HG03442 (cell line): ENCODE results near the gene HDGFL3.
"Not testable (repeated sequence)": the region's sequence is repeated elsewhere in the genome, so short reads cannot be mapped to it uniquely, and the experiment has no call there.

Experiments used
- ATAC-seq: cut with Tn5 transposase; IDR thresholded peaks from one replicate; pipeline ENCODE4 v1.9.1; 2021; ENCODE audit warnings: mild to moderate bottlenecking, moderate library complexity; ENCODE audit not compliant: unreplicated experiment

The HDGFL3 gene

GRCh38 chr15:83207660-83208366 is at the start of gene HDGFL3:
HDGFL3 (minus strand) TSS chr15:83207823; CDS start chr15:83207414, 409 bp downstream.
- ATAC-seq: peak; percentile 37

- ATAC-seq: no peak
Observed at GRCh38 chr15:83250781-83251180, 43.2 kb upstream of the HDGFL3 start.

GRCh38 chr15:83249030-83249343 is 41.4 kb upstream of the HDGFL3 start:
- ATAC-seq: no peak

- no peak for ATAC-seq
Observed at GRCh38 chr15:83248151-83249029, 40.8 kb upstream of the HDGFL3 start.

- ATAC-seq: no peak
Observed at GRCh38 chr15:83243634-83244033, 36.0 kb upstream of the HDGFL3 start.

GRCh38 chr15:83230242-83230641 is 22.6 kb upstream of the HDGFL3 start:
- ATAC-seq: no peak

GRCh38 chr15:83225449-83225848 is 17.8 kb upstream of the HDGFL3 start:
- ATAC-seq: no peak

GRCh38 chr15:83221781-83222180 is 14.2 kb upstream of the HDGFL3 start:
- not testable (repeated sequence) for ATAC-seq

GRCh38 chr15:83219026-83219425 is 11.4 kb upstream of the HDGFL3 start:
- no peak for ATAC-seq

GRCh38 chr15:83215306-83215705 is 7.7 kb upstream of the HDGFL3 start:
- no peak for ATAC-seq

- no peak for ATAC-seq
Observed at GRCh38 chr15:83210619-83211018, 3.0 kb upstream of the HDGFL3 start.

GRCh38 chr15:83209333-83209732 is 1.7 kb upstream of the HDGFL3 start:
- ATAC-seq: no peak

- no peak for ATAC-seq
Observed at GRCh38 chr15:83208367-83208661, 691 bp upstream of the HDGFL3 start.

GRCh38 chr15:83207009-83207659 is 489 bp downstream of the HDGFL3 start:
- ATAC-seq: peak; percentile 20

GRCh38 chr15:83206526-83207008 is 1.1 kb downstream of the HDGFL3 start:
- ATAC-seq: no peak

GRCh38 chr15:83205725-83206324 is 1.8 kb downstream of the HDGFL3 start:
- no peak for ATAC-seq

GRCh38 chr15:83204697-83205096 is 2.9 kb downstream of the HDGFL3 start:
- ATAC-seq: no peak

- ATAC-seq: no peak
Observed at GRCh38 chr15:83203543-83203942, 4.1 kb downstream of the HDGFL3 start.

- ATAC-seq: no peak
Observed at GRCh38 chr15:83200589-83200988, 7.0 kb downstream of the HDGFL3 start.

GRCh38 chr15:83200162-83200561 is 7.5 kb downstream of the HDGFL3 start:
- no peak for ATAC-seq

- ATAC-seq: peak; percentile 74
Observed at GRCh38 chr15:83199288-83199687, 8.3 kb downstream of the HDGFL3 start.
